ENCODE measurements around the gene RERE.
"Not testable (repeated sequence)": the region's sequence is repeated elsewhere in the genome, so short reads cannot be mapped to it uniquely, and the experiment has no call there.

RERE gene

GRCh38 chr1:8841395-8841794, 24.0 kb upstream of the RERE start:
- DNase-seq, result no peak

- no peak for DNase-seq
Observed at GRCh38 chr1:8839990-8840389, 22.6 kb upstream of the RERE start.

GRCh38 chr1:8835941-8836643, 18.7 kb upstream of the RERE start:
- DNase-seq, result no peak

- no peak for DNase-seq
Observed at GRCh38 chr1:8831340-8831739, 13.9 kb upstream of the RERE start.

- DNase-seq, result not testable (repeated sequence)
Observed at GRCh38 chr1:8830732-8831131, 13.3 kb upstream of the RERE start.

- no peak for DNase-seq
Observed at GRCh38 chr1:8825985-8826481, 8.6 kb upstream of the RERE start.

- DNase-seq, result no peak
Observed at GRCh38 chr1:8823295-8823664, 5.8 kb upstream of the RERE start.

GRCh38 chr1:8822373-8823294, 5.2 kb upstream of the RERE start:
- no peak for DNase-seq

GRCh38 chr1:8821084-8821483, 3.6 kb upstream of the RERE start:
- DNase-seq, result no peak

GRCh38 chr1:8818789-8819188, 1.3 kb upstream of the RERE start:
- not testable (repeated sequence) for DNase-seq

- DNase-seq, result peak; percentile 71
Observed at GRCh38 chr1:8818325-8818775, 910 bp upstream of the RERE start.

GRCh38 chr1:8816831-8817411, 519 bp downstream of the RERE start:
- peak; percentile 26 for DNase-seq

GRCh38 chr1:8816264-8816663, 1.2 kb downstream of the RERE start:
- peak; percentile 9 for DNase-seq

GRCh38 chr1:8815582-8816151, 1.8 kb downstream of the RERE start:
- DNase-seq, result no peak

GRCh38 chr1:8814865-8815264, 2.6 kb downstream of the RERE start:
- no peak for DNase-seq

- DNase-seq, result no peak
Observed at GRCh38 chr1:8813991-8814390, 3.4 kb downstream of the RERE start.

- no peak for DNase-seq
Observed at GRCh38 chr1:8813016-8813763, 4.2 kb downstream of the RERE start.

GRCh38 chr1:8812081-8812480, 5.4 kb downstream of the RERE start:
- DNase-seq, result no peak

GRCh38 chr1:8810987-8811386, 6.5 kb downstream of the RERE start:
- no peak for DNase-seq

GRCh38 chr1:8809342-8809736, 8.1 kb downstream of the RERE start:
- DNase-seq, result no peak

- DNase-seq, result no peak
Observed at GRCh38 chr1:8807004-8807403, 10.4 kb downstream of the RERE start.

GRCh38 chr1:8800416-8800815, 17.0 kb downstream of the RERE start:
- no peak for DNase-seq

Data from CD4-positive, alpha-beta T cell treated with Interleukin-6 for 4 hours (primary cell).